ENCODE data around the gene MEGF9.
"Not testable (repeated sequence)": the region's sequence is repeated elsewhere in the genome, so short reads cannot be mapped to it uniquely, and the experiment has no call there.

The MEGF9 gene

GRCh38 chr9:120654272-120654671 lies 60.0 kb downstream of the MEGF9 start:
- no peak for DNase-seq

DNA sequence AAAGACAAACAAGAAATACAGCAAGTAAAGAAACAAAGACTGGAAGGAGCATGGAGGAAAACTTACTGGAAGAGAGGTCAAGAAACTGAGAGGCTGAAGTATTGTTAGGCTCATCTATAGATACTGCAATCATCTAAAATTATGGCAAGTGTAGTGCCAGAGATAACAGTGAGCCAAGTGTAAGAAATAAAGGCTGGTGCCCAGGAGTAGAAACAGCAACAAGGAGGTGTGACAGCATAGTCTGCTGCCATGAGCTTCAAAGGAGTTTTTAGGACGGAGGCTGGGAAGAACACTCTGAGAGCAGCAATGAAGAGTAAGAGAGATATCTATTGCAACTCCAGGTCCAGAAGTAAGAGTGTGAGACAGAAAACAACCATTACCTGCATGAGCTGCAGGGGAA lies 60.5 kb downstream of the MEGF9 start:
- DNase-seq: no peak

DNA sequence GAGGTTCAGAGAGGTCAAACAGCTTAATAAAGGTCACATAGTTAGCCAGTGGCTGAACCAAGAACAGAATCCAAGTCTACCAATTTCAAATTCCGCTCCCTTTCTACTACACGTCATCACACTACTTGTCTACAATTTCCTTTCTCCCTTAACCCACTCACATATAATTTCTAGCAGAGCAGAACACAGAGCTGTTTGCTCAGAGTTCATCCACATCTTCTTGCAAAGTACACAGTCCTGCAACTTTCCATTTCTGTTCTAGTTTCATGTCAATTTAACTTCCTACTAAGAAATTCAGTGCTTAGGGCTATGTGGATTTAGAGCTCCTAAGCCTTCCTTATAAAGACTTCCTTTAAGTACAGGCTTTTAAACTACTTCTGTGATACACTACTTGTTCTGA lies 61.3 kb downstream of the MEGF9 start:
- DNase-seq: no peak

DNA sequence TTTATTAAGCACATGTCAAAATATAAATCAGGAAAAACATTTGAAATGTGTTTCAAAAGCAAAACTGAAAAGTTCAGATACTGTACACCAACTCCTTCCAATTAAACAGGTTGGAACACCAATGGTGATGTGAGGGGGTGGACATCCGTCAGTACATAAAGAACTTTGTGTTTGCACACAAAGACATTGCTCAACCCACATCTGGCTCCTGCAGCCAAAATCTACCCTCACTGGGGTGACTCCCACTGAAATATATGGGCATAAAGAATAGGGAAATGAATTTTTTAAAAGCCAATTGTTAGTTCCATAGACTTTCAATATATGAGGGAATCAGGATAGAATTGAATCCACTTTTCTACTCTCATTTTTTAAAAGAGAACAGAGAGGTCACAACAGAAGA lies 63.9 kb downstream of the MEGF9 start:
- no peak for DNase-seq

DNA sequence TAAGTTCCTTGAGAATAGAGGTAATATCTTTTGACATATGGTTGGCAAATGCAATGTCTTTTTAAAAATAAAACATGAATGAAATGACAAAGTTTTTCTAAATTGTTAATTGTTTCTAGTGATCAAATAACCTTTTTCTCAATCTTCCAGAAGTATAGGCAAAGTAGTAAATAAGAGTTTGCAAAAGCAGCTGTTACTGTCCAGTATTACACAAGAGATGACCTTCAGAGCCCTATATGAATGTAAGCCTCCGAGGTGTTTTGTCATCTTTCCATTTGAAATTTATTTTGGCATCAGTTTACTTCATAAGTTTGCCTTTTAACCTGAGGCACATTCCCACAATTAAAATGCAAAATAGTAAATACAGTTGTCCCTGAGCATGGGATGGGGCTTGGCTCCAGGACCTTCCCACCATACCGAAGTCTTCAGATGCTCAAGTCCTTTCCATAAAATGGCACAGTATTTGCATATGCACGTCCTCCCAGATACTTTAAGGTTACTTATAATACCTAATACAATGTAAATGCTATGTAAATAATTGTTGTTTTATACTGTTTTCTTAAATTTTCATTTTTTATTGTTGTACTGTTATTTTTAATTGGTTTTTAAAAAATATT lies 65.6 kb downstream of the MEGF9 start:
- no peak for DNase-seq

GRCh38 chr9:120646948-120647347 lies 67.3 kb downstream of the MEGF9 start:
- no peak for DNase-seq

- DNase-seq: no peak
Measured at GRCh38 chr9:120645760-120646159, 68.5 kb downstream of the MEGF9 start.

DNA sequence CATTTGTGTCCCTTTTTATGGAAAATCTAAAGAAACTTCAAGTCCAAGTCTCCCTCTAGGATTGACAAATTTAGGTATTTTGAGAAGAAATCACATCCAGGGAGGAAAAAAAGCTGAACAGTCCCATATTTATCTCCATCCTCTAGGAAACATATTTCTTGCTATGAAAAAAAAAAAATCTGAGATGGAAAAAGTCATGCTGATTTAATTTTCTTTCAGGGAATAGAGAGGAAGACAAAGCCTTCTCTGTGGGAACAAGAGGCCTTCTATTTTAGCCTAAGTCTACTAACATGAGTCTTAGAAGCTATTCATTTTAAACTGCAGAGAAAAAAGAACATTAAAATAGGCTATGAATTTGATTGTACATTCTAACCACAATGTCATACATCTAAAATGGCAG lies 71.2 kb downstream of the MEGF9 start:
- DNase-seq: no peak

DNA sequence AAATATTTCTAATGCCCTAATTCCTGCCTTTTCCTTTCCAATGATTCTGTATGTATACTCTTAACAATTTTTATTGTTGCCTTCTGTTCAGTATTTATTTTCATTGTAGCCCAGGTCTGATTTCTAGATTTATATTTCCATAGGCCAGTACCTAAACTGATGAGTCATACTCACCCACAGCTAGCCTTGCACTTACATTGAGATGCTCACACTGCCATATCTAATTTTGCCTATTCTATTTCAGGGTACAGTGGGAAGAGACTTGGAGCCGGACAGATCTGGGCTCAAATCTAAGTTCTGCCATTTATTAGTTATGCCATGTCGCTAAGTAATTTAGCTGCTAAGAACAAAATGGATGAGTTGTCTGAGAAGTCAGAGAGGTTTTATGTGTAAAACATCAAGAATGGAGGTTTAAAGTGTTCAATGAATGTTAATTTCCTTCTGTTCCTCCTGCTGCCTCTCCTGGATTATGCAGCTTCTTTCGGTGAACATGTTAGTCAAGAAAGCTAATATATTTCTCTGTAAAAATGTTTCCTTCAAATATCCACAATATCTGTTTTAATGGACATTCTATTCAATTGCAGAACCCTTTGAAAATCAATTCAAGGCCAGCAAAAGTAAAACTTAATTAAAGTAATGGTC lies 72.0 kb downstream of the MEGF9 start:
- DNase-seq: no peak

DNA sequence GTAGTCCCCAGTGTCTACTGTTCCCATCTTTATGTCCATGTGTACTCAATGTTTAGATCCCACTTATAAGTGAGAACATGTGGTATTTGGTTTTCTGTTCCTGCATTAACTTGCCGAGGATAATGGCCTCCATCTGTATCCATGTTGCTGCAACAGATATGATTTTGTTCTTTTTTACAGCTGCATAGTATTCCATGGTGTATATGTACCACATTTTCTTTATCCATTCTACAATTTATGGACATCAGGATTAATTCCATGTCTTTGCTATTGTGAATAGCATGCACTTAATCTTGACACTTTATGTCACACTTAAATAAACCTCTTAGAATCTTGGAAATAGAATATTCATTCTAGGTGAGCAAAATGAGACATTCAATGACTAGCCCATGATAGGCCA lies 73.4 kb downstream of the MEGF9 start:
- not testable (repeated sequence) for DNase-seq

DNA sequence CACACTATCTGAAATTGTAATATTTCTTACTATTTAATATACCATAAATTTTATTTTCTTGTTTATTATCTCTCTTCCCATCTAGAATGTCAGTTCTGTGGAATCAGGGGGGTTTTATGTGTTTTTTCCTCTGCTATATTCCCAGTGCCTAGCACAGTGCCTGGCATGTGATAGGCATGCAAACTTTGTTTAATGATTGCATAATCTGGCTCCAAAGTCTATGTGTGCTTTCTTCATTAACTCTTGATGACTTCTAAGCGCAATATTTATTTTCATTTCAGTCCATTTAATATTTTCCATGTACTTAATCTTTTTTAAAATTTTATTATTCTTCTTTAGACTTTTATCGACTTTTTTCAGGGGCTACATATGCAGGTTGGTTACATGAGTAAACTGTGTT lies 73.9 kb downstream of the MEGF9 start:
- no peak for DNase-seq

- no peak for DNase-seq
Measured at GRCh38 chr9:120637919-120638318, 76.4 kb downstream of the MEGF9 start.

DNA sequence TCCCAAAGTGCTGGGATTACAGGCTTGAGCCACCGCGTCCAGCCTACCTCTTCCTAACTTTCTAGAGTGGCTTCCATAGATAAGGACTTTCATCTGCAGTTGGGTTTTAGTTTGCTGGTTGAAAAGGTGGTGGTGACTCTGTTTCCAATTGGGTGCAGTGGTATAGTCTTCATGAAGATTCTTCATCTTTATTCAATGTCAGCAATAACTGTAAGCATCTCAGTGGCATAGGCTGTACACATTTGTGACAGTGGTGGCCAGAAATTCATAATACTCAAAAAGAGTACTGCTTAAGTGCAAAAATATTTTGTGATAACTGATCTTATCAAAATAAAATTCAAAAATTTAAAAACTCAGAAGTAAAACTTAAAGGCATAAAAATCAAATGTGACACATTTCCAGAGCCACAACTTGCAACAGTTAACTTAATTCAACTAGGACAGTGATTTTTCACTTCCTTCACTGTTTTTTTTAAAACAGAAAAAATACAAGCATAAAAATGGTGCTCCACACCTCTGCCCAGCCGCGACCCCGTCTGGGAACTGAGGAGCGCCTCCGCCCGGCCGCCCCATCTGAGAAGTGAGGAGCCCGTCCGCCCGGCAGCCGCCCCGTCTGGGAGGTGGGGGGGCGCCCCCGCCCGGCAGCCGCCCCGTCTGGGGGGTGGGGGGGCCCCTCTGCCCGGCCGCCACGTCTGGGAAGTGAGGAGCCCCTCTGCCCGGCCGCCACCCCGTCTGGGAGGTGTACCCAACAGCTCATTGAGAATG lies 77.9 kb downstream of the MEGF9 start:
- no peak for DNase-seq

DNA sequence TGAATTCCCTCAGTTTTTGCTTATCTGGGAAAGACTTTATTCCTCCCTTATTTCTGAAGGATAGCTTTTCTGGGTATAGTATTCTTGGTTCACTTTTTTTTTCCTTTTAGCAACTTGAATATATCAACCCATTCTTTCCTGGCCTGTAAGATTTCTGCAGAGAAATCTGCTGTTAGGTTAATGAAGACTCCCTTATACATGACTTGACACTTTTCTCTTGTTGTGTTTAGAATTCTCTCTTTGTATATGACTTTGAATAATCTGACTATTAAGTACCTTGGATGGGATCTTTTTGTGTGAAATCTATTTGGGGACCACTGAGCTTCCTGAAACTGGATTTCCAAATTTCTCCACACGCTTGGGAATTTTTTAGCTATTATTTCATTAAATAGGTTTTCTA lies 79.3 kb downstream of the MEGF9 start:
- no peak for DNase-seq

GRCh38 chr9:120630333-120630732 lies 83.9 kb downstream of the MEGF9 start:
- DNase-seq: no peak

DNA sequence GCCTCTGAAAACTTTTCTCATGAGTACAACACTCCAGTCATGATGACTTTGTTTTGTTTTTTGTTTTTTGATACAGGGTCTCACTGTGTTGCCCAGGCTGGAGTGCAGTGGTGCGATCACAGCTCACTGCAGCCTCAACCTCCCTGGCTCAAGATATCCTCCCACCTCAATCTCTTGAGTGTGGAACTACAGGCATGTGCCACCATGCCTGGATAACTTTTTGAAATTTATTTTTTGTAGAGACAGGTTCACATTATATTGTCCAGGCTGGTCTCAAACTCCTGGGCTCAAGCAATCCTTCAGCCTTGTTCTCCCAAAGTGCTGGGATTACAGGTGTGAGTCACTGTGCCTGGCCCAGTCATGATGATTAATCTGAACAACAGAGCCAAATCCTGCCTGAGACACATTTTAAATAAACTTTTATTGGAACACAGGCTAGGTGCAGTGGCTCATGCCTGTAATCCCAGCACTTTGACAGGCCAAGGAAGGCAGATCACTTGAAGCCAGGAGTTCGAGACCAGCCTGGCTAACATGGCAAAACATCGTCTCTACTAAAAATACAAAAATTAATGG lies 85.3 kb downstream of the MEGF9 start:
- not testable (repeated sequence) for DNase-seq

- DNase-seq: no peak
Measured at GRCh38 chr9:120628207-120628924, 85.9 kb downstream of the MEGF9 start.

DNA sequence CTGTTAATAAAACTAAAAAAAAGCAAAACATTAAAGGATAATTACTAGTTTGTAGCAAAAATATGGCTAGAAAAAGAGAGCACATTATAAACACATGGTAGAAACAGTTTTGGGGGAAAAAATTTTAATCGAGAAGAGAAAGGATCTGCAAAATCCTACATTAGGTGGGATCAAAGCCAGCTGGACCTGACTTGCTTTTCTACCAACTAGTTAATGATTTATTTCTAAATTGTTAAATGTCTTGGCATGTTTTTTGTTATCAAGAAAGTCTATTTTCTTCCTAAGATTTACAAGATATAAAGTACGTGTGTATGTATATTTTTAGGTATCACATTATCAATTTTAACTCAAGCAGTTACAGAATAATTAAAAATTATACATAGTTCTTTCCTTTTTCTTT lies 87.2 kb downstream of the MEGF9 start:
- DNase-seq: no peak

GRCh38 chr9:120626512-120626911 lies 87.8 kb downstream of the MEGF9 start:
- DNase-seq: no peak

GRCh38 chr9:120625222-120625621 lies 89.0 kb downstream of the MEGF9 start:
- no peak for DNase-seq

DNA sequence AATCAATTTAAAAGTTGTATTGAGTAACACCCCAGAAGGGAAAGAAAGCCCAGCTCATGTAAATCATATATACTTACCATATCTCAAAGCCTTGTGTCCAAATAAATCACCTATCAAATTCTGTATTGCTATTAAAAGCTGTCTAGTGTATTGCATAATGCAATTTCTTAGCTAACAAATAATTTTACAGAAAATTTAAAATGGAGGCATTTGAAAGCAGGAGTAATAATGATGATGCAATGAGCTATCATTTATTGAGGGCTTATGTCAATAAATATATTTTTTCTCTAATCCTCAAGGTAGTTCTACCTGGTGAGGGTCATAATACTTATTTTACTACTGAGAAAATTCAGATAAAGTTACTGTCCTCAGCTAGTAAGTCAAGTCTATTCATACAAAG lies 91.5 kb downstream of the MEGF9 start:
- DNase-seq: no peak

DNA sequence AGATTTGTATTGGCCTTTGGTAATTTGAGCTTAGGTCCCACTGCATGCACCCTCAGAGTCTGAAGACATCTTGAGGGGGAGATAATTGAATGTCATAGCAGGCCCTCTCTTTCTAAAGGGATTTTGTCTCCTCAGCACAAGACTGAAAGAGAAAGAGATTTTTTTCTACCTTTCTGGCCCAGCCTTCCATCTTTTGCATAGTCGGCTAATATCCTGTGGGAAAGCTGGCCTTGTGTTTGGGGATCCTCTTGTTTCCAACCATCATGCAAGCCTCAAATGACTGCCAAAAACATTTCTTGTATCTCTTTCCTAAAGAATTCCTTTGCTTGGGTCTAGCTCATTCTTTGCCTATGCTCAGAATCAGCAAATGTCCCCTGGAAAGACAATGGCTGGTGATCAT lies 92.3 kb downstream of the MEGF9 start:
- DNase-seq: no peak
